HG02623 (cell line): ENCODE data around the gene NR5A1.

Experiments
- ATAC-seq: cut with Tn5 transposase; IDR thresholded peaks from one replicate; pipeline ENCODE4 v1.9.1; 2021; ENCODE audit warnings: moderate library complexity; ENCODE audit not compliant: unreplicated experiment

NR5A1 gene

GRCh38 chr9:124506931-124507879 is at the start of gene NR5A1:
TSS of gene NR5A1 (minus strand) at chr9:124507399. CDS start at chr9:124503395, 4,004 bp downstream.
- no peak for ATAC-seq

- ATAC-seq: no peak
These were observed 47.8 kb upstream of the NR5A1 start for GRCh38 chr9:124555043-124555442.

DNA sequence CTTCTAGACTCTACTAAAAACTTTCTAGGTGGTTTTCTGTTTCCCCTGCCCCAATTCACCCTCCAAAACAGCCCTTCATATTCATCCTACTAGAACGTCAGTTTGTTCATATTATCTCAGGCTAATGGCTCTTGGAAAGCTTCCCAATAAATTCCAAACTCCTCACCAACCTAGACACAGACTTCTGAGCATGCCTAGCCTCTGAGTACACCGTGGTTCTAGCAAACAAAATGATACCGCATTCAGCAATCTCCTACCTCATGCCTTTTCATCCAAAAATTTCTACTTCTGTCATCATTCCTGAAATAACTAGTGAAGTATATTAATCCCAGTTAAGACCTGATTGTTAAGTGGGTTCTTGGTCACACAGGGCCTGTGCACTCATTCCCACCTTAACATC is 46.5 kb upstream of the NR5A1 start:
- no peak for ATAC-seq

DNA sequence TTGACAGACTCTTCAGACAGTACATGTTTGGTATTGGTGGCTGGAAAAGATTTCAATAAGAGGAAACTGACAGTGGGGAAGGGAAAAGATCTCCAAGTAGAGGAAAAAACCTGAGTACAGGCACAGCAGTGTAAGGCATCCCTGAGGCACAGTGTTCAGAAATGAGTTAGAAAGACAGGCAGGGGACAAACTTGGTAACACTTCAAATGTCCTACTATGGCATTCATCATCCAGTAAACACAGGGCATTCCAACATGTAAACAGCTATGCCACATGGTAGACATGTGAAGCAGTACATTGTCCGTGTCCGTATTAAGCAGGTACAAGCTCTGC is 45.0 kb upstream of the NR5A1 start:
- no peak for ATAC-seq

- no peak for ATAC-seq
These were observed 44.5 kb upstream of the NR5A1 start for GRCh38 chr9:124551472-124552272.

- no peak for ATAC-seq
These were observed 42.9 kb upstream of the NR5A1 start for GRCh38 chr9:124550072-124550471.

- ATAC-seq: no peak
These were observed 41.8 kb upstream of the NR5A1 start for GRCh38 chr9:124549016-124549415.

- no peak for ATAC-seq
These were observed 37.3 kb upstream of the NR5A1 start for GRCh38 chr9:124544535-124544934.

DNA sequence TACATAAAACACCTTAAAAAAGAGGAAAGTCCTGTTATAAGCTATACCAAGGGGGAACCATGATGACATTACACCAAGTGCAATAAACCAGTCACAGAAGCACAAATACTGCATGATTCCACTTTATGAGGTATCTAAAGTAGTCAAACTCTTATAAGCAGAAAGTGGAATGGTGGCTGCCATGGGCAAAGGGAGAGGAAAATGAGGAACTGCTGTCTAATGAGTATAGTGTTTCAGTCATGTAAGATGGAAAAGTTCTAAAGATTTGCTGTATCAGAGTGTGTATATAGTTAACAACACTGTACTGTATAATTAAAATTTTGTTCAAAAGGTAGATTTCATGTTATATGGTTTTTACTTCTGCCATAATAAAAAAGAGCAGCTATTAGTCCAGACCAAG is 34.6 kb upstream of the NR5A1 start:
- no peak for ATAC-seq

DNA sequence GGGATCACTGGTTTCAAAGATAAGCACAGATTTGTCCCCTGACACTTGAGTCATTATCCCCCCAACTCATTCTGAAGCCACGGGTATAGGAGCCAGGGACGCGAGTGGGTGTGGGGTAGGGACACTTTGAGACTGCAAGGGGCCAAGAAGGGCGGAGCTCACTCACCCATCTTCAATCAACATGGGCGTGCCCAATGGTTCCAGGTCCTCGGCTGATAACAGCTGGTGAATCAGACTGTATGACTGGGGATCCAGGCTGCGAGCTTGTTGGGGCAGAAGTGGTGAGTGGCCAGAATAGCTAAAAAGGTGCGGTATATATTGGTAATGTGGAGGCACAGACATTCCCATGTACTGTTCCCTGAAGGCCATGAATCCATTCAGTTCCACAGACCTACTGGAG is 30.7 kb upstream of the NR5A1 start:
- no peak for ATAC-seq

- ATAC-seq: no peak
These were observed 28.6 kb upstream of the NR5A1 start for GRCh38 chr9:124535846-124536245.

DNA sequence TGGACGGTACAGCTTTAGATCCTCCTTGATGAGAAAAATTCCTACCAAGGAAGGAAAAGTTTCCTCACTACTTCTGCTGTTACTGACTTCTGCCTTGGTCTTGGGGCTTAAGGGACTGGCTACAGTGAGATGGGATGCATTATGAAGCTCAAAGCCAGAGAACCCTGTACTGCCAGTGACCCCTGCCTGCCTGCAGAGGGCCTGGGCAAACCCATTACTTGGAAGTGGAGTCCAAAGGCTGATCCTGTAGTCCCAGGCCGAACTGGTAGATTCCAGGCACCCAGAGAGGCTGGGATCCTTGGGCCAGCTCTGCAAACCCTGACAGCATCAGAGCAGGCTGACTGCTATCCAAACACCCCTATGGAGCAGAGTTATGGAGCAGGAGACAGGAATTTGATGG is 25.7 kb upstream of the NR5A1 start:
- no peak for ATAC-seq

DNA sequence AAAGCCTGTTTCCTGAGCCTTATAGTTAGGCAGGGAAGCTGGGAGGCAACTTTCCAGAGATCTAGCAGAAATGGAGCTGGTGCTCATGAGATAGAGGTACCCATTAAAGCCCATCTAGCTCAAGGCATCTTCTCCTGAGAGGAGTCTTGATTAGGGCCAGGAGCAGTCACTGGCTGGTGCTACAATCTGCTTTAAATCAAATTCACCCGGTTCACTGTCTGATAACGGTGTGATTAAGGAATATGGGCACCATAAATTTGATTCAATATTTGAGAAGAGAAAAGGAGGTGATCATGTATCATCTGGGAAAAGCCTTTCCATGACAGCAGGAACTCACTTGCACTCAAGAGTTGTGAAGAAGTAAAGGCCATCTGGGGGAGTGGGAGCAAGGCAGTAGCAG is 23.9 kb upstream of the NR5A1 start:
- no peak for ATAC-seq

GRCh38 chr9:124530246-124530645 is 23.0 kb upstream of the NR5A1 start:
- no peak for ATAC-seq

GRCh38 chr9:124527781-124528180 is 20.6 kb upstream of the NR5A1 start:
- no peak for ATAC-seq

- ATAC-seq: no peak
These were observed 19.0 kb upstream of the NR5A1 start for GRCh38 chr9:124526174-124526573.

DNA sequence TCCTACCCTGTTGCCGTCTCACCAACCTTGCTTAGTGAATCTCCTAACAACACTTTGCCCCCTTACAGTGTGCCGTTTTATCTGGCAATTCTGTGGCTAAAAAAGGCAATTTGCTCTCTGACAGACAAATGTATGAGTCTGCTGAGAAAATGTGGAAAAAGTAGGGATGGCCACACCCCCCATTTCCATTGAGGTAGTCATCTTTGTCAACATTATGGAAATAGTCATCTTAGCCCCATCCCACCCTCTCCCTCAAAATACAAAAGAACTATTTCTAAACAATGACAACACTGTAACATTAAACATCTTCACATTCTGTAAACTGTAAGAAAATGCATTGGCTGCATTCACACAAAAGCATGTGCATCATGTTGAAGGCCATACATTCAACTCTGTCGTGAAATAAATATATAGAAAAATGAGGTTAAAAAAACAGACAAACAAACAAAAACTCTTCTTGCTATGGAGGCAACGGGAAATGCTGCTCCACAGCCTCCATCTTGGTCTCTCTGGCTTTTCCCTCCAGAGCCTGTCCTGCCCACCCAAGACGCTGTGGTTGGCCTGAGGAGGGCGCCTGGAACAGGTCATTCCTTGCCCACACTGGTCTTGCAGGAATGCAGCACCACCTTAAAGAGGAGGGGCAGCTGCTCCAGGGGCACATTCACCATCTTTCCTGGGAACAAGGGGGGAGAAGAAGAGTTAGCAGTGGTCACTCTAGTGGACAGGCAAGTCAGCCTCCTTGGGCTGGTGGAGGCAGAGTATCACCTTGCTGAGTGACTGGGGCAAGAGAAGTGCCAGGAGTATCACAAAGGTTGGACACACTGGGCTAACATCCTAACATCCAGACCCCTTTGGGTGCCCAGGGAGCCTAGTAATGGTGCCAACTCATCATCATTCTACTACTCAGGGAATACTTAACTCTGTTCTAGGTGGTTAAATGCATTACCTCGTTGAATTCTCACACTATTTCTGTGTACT is 15.2 kb upstream of the NR5A1 start:
- no peak for ATAC-seq

DNA sequence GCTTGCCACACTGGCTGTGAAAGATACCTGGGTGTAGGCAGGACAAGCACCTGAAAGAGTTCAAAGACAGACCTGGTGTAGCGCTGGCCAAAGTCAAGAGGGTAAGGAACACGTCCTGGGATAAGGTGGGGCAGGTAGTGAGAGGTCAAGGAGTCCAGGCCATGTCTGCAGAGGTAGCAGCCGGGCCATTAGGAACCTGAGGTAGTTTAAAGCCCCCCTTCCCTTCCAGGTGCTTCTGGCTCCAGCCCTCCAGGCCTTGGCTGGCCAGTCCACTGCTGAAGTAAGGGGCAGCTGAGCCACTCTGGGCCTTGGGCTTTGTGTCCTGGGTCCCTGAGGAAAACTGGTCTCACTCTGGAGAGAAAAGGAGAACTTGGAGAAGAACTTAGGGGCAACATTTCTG is 13.9 kb upstream of the NR5A1 start:
- no peak for ATAC-seq

GRCh38 chr9:124520206-124520596 is 13.0 kb upstream of the NR5A1 start:
- no peak for ATAC-seq

GRCh38 chr9:124518116-124518515 is 10.9 kb upstream of the NR5A1 start:
- ATAC-seq: no peak

- ATAC-seq: no peak
These were observed 10.4 kb upstream of the NR5A1 start for GRCh38 chr9:124517600-124517999.
